ENCODE results near the gene CES3. TPM values are rescaled to one million over a fixed set of nuclear protein-coding genes. Genes with fewer than 3 reads are reported as not detected.
"Not testable (repeated sequence)": the region's sequence is repeated elsewhere in the genome, so short reads cannot be mapped to it uniquely, and the experiment has no call there.

Gene CES3
- total RNA-seq, 3 donors from 2014 or later = 0.29 to 5.9 (median 2.1) TPM

GRCh38 chr16:66973716-66974115 lies 12.7 kb downstream of the CES3 start:
- no peaks in the 10 kb centered on the region for H3K9me3 ChIP-seq
- no peak for DNase-seq (ENCODE audit: low spot score in 2 of 2)
- TF ChIP-seq POLR2A (IDR thresholded peaks at IDR 0.05) = no peak
- TF ChIP-seq POLR2AphosphoS5 (IDR thresholded peaks at IDR 0.05) = no peak
- TF ChIP-seq CTCF (IDR thresholded peaks at IDR 0.05) = no peak
- no peaks in the 10 kb centered on the region for H3K36me3 ChIP-seq
- H3K4me3 ChIP-seq = no peak overlapping the region
- H3K27ac ChIP-seq = no peak overlapping the region
- H3K4me1 ChIP-seq = no peaks in the 10 kb centered on the region
- intact Hi-C loops (cut with DNase I; ENCODE audit: low total_unique reads) = no loop called here
- no peaks in the 10 kb centered on the region for H3K27me3 ChIP-seq

- H3K36me3 ChIP-seq; DNase-seq (ENCODE audit: low spot score in 2 of 2); H3K9me3 ChIP-seq; H3K27ac ChIP-seq; H3K4me1 ChIP-seq; intact Hi-C loops (cut with DNase I; ENCODE audit: low total_unique reads); H3K27me3 ChIP-seq; H3K4me3 ChIP-seq: not testable (repeated sequence)
Measured at GRCh38 chr16:66974156-66974931, 13.3 kb downstream of the CES3 start.

GRCh38 chr16:66974932-66975246 lies 13.8 kb downstream of the CES3 start:
- H3K36me3 ChIP-seq; H3K4me1 ChIP-seq; H3K9me3 ChIP-seq; intact Hi-C loops (cut with DNase I; ENCODE audit: low total_unique reads); H3K27me3 ChIP-seq; H3K27ac ChIP-seq; DNase-seq (ENCODE audit: low spot score in 2 of 2): not testable (repeated sequence)
- H3K4me3 ChIP-seq = peak overlapping the region in 1 of 3 donors; percentile 8

- Histone ChIP-seq H3K27me3 (no peaks in the 10 kb centered on the region), H3K9me3 (no peaks in the 10 kb centered on the region), H3K4me3 (no peak overlapping the region), H3K36me3 (no peaks in the 10 kb centered on the region), H3K27ac (no peak overlapping the region), H3K4me1 (no peaks in the 10 kb centered on the region)
- TF ChIP-seq POLR2A (IDR thresholded peaks at IDR 0.05) (no peak), POLR2AphosphoS5 (IDR thresholded peaks at IDR 0.05) (no peak), CTCF (IDR thresholded peaks at IDR 0.05) (no peak)
- no peak for DNase-seq (ENCODE audit: low spot score in 2 of 2)
- intact Hi-C loops (cut with DNase I; ENCODE audit: low total_unique reads) = no loop called here
Measured at GRCh38 chr16:66975302-66975893, 14.3 kb downstream of the CES3 start.

- intact Hi-C loops (cut with DNase I; ENCODE audit: low total_unique reads) = no loop called here
- Histone ChIP-seq H3K4me3 (no peak overlapping the region), H3K27me3 (no peaks in the 10 kb centered on the region), H3K27ac (no peak overlapping the region), H3K36me3 (no peaks in the 10 kb centered on the region), H3K9me3 (no peaks in the 10 kb centered on the region), H3K4me1 (no peaks in the 10 kb centered on the region)
- DNase-seq (ENCODE audit: low spot score in 2 of 2) = no peak
- TF ChIP-seq POLR2AphosphoS5 (IDR thresholded peaks at IDR 0.05) (no peak), CTCF (IDR thresholded peaks at IDR 0.05) (no peak), POLR2A (IDR thresholded peaks at IDR 0.05) (no peak)
Measured at GRCh38 chr16:66976746-66977145, 15.7 kb downstream of the CES3 start.

- peak; percentile 79 to 92 for DNase-seq (ENCODE audit: low spot score in 2 of 2)
- no peaks in the 10 kb centered on the region for H3K36me3 ChIP-seq
- no peak overlapping the region for H3K27ac ChIP-seq
Measured at GRCh38 chr16:66977341-66978113, 16.5 kb downstream of the CES3 start.

More at GRCh38 chr16:66977341-66978113, 16.5 kb downstream of the CES3 start:
- no peaks in the 10 kb centered on the region for H3K27me3 ChIP-seq
- no peaks in the 10 kb centered on the region for H3K4me1 ChIP-seq
- intact Hi-C loops (cut with DNase I; ENCODE audit: low total_unique reads) = no loop called here
- TF ChIP-seq POLR2A (IDR thresholded peaks at IDR 0.05) = no peak
- peak; percentile 97 to 98 (median 98) for TF ChIP-seq CTCF (IDR thresholded peaks at IDR 0.05)
- peak in 2 of 3 donors; percentile 23 to 47 for TF ChIP-seq POLR2AphosphoS5 (IDR thresholded peaks at IDR 0.05)
- no peak overlapping the region for H3K4me3 ChIP-seq
- no peaks in the 10 kb centered on the region for H3K9me3 ChIP-seq

Measured in breast epithelium (tissue), 4 donors.